ENCODE results near the gene ME2. TPM values are rescaled to one million over a fixed set of nuclear protein-coding genes. Genes with fewer than 3 reads are reported as not detected.

ME2 gene
- total RNA-seq, 1 experiment from 2014 or later, result 15.7 TPM

GRCh38 chr18:50848991-50849390, 29.9 kb upstream of the ME2 start:
- intact Hi-C loops (cut with micrococcal nuclease; ENCODE audit: unreplicated experiment), result no loop called here
- H3K36me3 ChIP-seq (ENCODE audit: control insufficient read depth, insufficient read depth, low read length), result no peaks in the 10 kb centered on the region
- Mint-ChIP-seq H3K4me3 (ENCODE audit: unreplicated experiment) (no peak overlapping the region), H3K36me3 (ENCODE audit: insufficient read depth, unreplicated experiment) (no peaks in the 10 kb centered on the region), H3K4me1 (ENCODE audit: low read depth, unreplicated experiment) (peaks cover 3% of the 10 kb centered on the region), H3K27ac (ENCODE audit: unreplicated experiment) (no peak overlapping the region), H3K9me3 (ENCODE audit: unreplicated experiment) (peaks cover 9% of the 10 kb centered on the region), H3K27me3 (ENCODE audit: insufficient read depth, unreplicated experiment) (no peaks in the 10 kb centered on the region)
- ChIA-PET POLR2A (no interaction called here), CTCF (no interaction called here)
- no peaks in the 10 kb centered on the region for H3K27me3 ChIP-seq (replicated peaks; ENCODE audit: control insufficient read depth, insufficient read depth, low read length)
- BruUV-seq (replicated peaks), result no TSS peak
- peaks cover 3% of the 10 kb centered on the region; the same call in 1 of the 2 replicates for H3K4me1 ChIP-seq
- H3K4me3 ChIP-seq (ENCODE audit: low read depth, low read length), result no peak overlapping the region
- DNase-seq, result no peak
- TF ChIP-seq CTCF (IDR thresholded peaks at IDR 0.05; ENCODE audit: insufficient read depth in 1 of 2, low read depth in 1 of 2, low read length in 1 of 2, severe bottlenecking in 1 of 2, unreplicated experiment in 1 of 2), result no peak
- no peaks in the 10 kb centered on the region for H3K9me3 ChIP-seq

GRCh38 chr18:50849419-50849821, 29.5 kb upstream of the ME2 start:
- TF ChIP-seq CTCF (IDR thresholded peaks at IDR 0.05; ENCODE audit: insufficient read depth in 1 of 2, low read depth in 1 of 2, low read length in 1 of 2, severe bottlenecking in 1 of 2, unreplicated experiment in 1 of 2), result no peak
- ChIA-PET CTCF (no interaction called here), POLR2A (no interaction called here)
- Histone ChIP-seq H3K36me3 (ENCODE audit: control insufficient read depth, insufficient read depth, low read length) (no peaks in the 10 kb centered on the region), H3K4me3 (ENCODE audit: low read depth, low read length) (no peak overlapping the region), H3K4me1 (peaks cover 7% of the 10 kb centered on the region; the same call in 1 of the 2 replicates), H3K9me3 (no peaks in the 10 kb centered on the region), H3K27me3 (replicated peaks; ENCODE audit: control insufficient read depth, insufficient read depth, low read length) (no peaks in the 10 kb centered on the region)
- peaks cover 9% of the 10 kb centered on the region for H3K9me3 Mint-ChIP-seq (ENCODE audit: unreplicated experiment)
- peaks cover 7% of the 10 kb centered on the region for H3K4me1 Mint-ChIP-seq (ENCODE audit: low read depth, unreplicated experiment)
- BruUV-seq (replicated peaks), result no TSS peak
- no peaks in the 10 kb centered on the region for H3K36me3 Mint-ChIP-seq (ENCODE audit: insufficient read depth, unreplicated experiment)
- no peak overlapping the region for H3K27ac Mint-ChIP-seq (ENCODE audit: unreplicated experiment)
- H3K27me3 Mint-ChIP-seq (ENCODE audit: insufficient read depth, unreplicated experiment), result no peaks in the 10 kb centered on the region
- intact Hi-C loops (cut with micrococcal nuclease; ENCODE audit: unreplicated experiment), result no loop called here
- DNase-seq, result no peak
- no peak overlapping the region for H3K4me3 Mint-ChIP-seq (ENCODE audit: unreplicated experiment)

GRCh38 chr18:50850307-50851065, 28.4 kb upstream of the ME2 start:
- TF ChIP-seq CTCF (IDR thresholded peaks at IDR 0.05; ENCODE audit: insufficient read depth in 1 of 2, low read depth in 1 of 2, low read length in 1 of 2, severe bottlenecking in 1 of 2, unreplicated experiment in 1 of 2), result no peak
- Mint-ChIP-seq H3K9me3 (ENCODE audit: unreplicated experiment) (peaks cover 9% of the 10 kb centered on the region), H3K36me3 (ENCODE audit: insufficient read depth, unreplicated experiment) (no peaks in the 10 kb centered on the region), H3K27me3 (ENCODE audit: insufficient read depth, unreplicated experiment) (no peaks in the 10 kb centered on the region), H3K27ac (ENCODE audit: unreplicated experiment) (no peak overlapping the region), H3K4me3 (ENCODE audit: unreplicated experiment) (no peak overlapping the region), H3K4me1 (ENCODE audit: low read depth, unreplicated experiment) (peaks cover 9% of the 10 kb centered on the region)
- DNase-seq, result no peak
- Histone ChIP-seq H3K4me3 (ENCODE audit: low read depth, low read length) (no peak overlapping the region), H3K27me3 (replicated peaks; ENCODE audit: control insufficient read depth, insufficient read depth, low read length) (no peaks in the 10 kb centered on the region), H3K4me1 (peaks cover 7% of the 10 kb centered on the region; the same call in 1 of the 2 replicates), H3K9me3 (no peaks in the 10 kb centered on the region), H3K36me3 (ENCODE audit: control insufficient read depth, insufficient read depth, low read length) (no peaks in the 10 kb centered on the region)
- POLR2A ChIA-PET, result no interaction called here
- no TSS peak for BruUV-seq (replicated peaks)
- CTCF ChIA-PET, result no interaction called here
- intact Hi-C loops (cut with micrococcal nuclease; ENCODE audit: unreplicated experiment), result no loop called here

All from Caco-2 (cell line).